Measurements from ENCODE around the gene ALDH1A1.

Gene ALDH1A1

DNA sequence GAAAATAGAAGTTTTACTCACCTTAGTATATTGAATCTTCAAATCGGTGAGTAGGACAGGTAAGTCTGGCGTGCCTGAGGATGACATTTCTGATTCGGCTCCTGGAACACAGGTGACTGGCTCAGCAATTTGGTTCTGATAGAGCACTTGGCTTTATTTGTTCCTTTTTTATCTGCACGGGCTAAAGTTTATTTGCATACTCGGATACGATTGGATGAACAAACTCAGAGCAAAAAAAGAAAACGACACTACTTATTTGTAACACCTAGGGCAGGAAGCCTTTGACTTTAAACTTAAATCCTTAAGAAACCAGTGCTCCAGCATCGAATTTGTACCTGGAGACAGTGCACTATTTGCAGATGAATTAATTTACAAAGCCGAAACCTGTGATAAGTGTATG lies at the start of gene ALDH1A1:
Gene ALDH1A1, minus strand, starts transcription at position 140 of the 400 bp plus-strand sequence. Its CDS starts 53 bp downstream, at position 87.
- no peak for DNase-seq (ENCODE audit: low read depth)
- no peak within 1 kb of the TSS for H3K4me3 ChIP-seq (ENCODE audit: low read depth, low read length)
- no peak for TF ChIP-seq CTCF (conservative IDR thresholded peaks at IDR 0.05; ENCODE audit: low read depth, low read length)

GRCh38 chr9:73001860-73002259 lies 49.0 kb upstream of the ALDH1A1 start:
- DNase-seq (ENCODE audit: low read depth), result no peak
- no peak for TF ChIP-seq CTCF (conservative IDR thresholded peaks at IDR 0.05; ENCODE audit: low read depth, low read length)
- no peak overlapping the region for H3K4me3 ChIP-seq (ENCODE audit: low read depth, low read length)

- H3K4me3 ChIP-seq (ENCODE audit: low read depth, low read length), result no peak overlapping the region
- no peak for DNase-seq (ENCODE audit: low read depth)
- TF ChIP-seq CTCF (conservative IDR thresholded peaks at IDR 0.05; ENCODE audit: low read depth, low read length), result no peak
These were observed 45.5 kb upstream of the ALDH1A1 start for GRCh38 chr9:72998363-72998762.

GRCh38 chr9:72997387-72997995 lies 44.6 kb upstream of the ALDH1A1 start:
- no peak for DNase-seq (ENCODE audit: low read depth)
- no peak overlapping the region for H3K4me3 ChIP-seq (ENCODE audit: low read depth, low read length)
- TF ChIP-seq CTCF (conservative IDR thresholded peaks at IDR 0.05; ENCODE audit: low read depth, low read length), result no peak

GRCh38 chr9:72996684-72997314 lies 43.9 kb upstream of the ALDH1A1 start:
- TF ChIP-seq CTCF (conservative IDR thresholded peaks at IDR 0.05; ENCODE audit: low read depth, low read length), result no peak
- H3K4me3 ChIP-seq (ENCODE audit: low read depth, low read length), result no peak overlapping the region
- DNase-seq (ENCODE audit: low read depth), result no peak

- H3K4me3 ChIP-seq (ENCODE audit: low read depth, low read length), result no peak overlapping the region
- no peak for TF ChIP-seq CTCF (conservative IDR thresholded peaks at IDR 0.05; ENCODE audit: low read depth, low read length)
- no peak for DNase-seq (ENCODE audit: low read depth)
These were observed 43.3 kb upstream of the ALDH1A1 start for GRCh38 chr9:72996114-72996513.
